HG03108 (cell line): Measurements from ENCODE around the gene PRM1.
"Not testable (repeated sequence)": the region's sequence is repeated elsewhere in the genome, so short reads cannot be mapped to it uniquely, and the experiment has no call there.

Experiments used
- ATAC-seq: cut with Tn5 transposase; IDR thresholded peaks from one replicate; pipeline ENCODE4 v1.9.1; 2021; ENCODE audit warnings: moderate library complexity; ENCODE audit not compliant: unreplicated experiment

The PRM1 gene

DNA sequence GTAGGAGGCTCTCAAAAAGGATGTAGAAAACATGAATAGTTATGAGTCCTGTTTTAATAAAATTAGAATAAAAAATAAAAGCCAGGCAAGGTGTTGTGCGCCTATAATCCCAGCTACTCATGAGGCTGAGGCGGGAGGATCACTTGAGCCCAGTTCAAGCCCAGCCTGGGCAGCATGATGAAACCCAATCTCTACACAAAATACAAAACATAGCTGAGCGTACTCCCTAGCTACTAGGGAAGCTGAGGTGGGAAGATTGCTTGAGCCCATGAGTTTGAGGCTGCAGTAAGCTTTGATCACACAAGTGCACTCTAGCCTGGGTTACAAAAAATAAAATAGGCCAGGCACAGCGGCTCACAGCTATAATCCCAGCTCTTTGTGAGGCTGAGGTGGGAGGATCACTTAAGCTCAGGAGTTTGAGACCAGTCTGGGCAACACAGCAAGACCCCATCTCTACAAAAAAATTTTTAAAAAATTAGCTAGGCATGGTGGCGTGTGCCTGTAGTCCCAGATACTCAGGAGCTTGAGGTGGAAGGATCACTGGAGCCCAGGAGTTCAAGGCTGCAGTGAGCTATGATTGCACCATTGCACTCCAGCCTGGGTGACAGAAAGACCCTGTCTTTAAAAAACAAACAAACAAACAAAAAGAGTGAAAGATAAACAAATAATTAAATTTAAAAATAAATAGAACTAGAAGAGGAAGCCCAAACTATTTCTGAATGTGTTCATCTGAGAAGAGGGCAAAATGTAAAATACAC lies 17.2 kb upstream of the PRM1 start:
- ATAC-seq, result no peak

DNA sequence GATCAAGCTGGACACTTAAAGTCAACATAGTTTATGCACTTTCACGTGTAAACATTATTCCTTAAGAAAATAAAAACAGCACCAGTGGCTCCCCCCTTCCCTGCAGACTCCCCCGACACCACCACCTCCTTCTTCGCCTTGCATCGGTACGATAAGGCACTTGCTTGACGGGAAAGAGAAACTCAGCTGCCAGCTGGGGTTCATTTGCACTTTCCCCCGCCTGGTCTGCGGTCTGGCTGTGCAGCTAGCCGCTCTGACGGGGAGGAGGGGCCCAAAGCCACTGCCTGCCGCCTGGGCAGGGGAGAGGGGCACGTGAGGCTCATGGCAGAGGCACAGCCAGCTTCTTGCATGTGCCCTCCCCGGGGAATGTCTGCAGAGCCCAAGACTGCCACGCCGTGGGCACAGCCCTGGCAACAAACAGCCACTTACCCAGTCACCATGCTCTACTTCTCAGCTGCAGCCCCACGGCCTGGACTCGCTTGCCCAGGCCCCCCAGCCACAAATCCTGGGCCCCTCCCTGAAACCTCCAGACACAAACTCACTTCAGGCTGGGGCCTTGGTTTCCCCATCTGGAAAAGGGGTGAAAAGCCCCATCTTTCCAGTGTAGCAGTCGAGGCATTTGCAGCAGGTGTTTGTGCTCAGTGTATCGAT lies 16.5 kb upstream of the PRM1 start:
- ATAC-seq, result peak; percentile 68

DNA sequence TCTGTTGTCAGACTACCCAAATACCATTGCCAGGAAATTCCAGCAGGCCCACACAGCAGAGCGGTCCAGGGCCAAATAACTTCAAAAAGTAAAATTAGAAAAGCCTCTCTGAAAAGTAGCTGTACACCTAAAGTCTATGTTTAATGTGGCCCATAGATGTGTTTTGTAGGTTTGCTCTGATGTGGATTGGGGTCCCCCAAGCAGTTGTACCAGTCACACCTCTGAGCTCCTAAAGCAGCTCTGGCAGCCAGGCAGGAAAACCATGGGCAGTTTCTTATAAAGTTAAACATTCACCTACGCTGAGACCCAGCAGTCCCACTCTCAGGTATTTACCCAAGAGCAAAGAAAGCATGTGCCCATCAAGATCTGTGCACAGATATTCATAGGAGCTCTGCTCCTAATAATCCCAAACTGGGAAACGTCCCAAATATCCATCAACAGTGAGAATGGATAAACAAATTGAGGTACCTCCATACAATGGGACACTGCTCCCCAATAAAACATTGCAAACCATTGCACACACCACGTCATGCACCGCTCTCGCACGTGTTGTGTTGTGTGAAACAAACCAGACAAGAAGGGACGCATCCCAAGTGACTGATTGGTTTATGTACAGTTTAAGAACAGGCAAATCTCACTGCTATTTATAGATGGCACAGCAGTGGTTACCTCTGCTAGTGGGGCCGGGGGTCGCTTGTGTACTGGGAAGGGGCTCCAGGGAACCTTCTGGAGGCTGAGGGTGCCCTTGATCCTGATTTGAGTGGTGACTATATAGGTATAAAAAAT lies 15.8 kb upstream of the PRM1 start:
- no peak for ATAC-seq

DNA sequence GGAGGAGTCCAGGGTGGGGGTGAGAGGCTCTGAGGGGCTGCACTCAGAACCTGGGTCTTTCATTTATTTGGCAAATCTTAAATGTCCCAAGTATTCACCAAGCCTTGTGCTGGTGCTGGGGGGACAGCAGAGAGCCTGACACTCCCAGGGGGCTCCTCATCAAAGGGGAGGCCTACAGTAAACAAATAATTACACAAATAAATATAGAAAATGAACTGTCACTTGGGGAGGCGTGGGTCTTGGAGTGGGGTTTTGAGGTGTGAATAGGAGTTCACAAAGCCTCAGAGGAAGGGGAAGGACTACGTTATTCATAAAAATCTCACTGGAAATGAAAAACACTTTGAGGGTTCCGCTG lies 15.2 kb upstream of the PRM1 start:
- ATAC-seq, result no peak

DNA sequence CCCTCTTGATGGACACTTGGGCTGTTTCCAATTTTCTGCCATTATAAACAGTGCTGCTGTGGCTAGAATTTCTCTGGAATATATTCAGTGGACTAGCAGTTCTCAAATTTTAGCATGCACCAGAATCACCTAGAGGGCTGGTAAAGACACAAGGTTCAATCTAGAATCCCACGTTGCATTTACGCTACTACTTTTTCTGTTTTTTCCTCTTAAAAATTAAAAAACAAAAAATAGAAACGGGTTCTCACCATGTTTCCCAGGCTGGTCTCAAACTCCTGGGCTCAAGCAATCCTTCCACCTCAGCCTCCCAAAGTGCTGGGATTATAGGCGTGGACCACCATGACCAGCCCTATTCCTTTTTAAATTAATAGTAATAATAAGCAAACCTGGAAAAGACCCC lies 14.5 kb upstream of the PRM1 start:
- ATAC-seq, result no peak

DNA sequence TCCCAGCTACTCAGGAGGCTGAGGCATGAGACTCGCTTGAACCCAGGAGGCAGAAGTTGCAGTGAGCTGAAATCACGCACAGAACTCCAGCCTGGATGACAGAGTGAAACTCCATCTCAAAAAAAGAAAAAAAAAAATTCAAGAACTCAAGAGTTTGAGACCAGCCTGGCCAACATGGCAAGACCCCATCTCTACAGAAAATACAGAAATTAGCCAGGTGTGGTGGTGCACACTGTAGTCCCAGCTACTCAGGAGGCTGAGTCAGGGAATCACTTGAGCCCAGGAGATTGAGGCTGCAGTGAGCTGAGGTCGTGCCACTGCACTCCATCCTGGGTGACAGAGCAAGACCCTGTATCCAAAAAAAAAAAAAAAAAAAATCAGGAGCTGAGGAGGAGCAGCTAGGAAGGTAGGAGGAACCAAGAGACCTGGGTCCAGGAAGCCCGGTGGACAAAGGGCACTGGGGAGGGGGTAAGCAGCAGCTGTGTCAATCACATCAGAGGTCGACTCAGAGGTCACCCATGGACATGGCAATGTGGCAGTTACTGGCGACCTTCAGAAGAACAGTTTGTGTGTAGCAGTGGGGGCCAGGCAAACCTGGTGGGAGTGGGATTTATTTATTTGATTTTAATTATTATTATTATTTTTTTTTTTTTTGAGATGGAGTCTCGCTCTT lies 11.1 kb upstream of the PRM1 start:
- ATAC-seq, result no peak

DNA sequence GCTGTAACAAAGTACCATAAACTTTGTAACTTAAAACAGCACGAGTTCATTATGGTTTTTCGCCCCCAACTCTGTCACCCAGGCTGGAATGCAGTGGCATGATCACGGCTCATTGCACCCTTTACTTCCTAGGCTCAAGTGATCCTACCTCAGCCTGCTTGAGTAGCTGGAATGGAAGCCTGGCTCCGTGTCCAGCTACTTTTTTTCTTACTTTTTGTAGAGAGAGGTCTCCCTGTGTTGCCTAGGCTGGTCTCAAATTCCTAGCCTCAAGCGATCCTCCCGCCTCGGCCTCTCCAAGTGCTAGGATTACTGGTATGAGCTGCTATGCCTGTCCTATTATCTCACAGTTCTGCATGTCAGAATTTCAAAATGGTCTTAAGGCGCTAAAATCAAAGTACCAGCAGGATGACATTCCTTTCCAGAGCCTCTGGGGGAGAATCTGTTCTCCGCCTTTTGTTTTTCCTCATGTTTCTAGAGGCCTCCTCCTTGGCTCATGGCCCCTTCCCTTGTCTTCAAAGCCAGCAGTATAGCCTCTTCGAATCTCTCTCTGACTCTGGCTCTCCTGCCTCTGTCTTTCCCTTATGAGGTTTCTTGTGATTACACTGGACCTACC lies 10.1 kb upstream of the PRM1 start:
- ATAC-seq, result no peak

DNA sequence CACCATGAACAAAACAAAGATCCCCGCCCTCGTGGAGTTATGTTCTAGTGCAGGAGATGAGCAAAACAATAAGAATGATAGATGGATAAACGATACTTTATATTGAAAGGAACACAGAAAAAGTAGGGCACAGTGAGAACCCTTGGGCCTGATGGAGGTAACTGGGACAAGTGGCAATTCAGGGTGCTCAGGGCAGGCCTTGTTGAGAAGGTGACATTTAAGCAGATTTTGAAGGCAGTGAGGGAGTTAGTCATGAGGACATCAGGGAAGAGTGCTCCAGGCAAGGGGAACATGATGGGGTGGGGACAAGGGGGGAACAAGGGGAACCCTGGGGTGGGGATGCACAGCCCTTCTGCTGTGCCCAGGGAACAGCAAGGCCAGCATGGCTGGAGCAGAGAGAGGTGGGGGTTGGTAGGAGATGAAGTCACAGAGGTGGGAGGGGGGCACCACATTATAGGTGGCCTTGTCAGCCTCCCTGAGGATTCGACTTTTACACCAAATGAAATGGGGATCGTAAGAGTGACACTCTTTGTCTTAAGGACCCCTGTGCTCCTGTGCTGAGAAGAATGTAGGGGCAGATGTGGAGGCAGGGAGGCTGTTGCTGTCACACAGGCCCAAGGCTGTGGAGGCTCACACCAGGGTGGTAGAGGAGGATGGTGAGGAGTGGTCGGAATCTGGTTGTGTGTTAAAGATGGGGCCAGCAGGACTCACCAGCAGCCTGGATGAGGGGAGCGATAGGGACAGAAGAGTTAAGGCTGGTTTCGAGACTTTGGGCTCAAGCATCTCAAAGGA lies 9.2 kb upstream of the PRM1 start:
- ATAC-seq, result no peak

DNA sequence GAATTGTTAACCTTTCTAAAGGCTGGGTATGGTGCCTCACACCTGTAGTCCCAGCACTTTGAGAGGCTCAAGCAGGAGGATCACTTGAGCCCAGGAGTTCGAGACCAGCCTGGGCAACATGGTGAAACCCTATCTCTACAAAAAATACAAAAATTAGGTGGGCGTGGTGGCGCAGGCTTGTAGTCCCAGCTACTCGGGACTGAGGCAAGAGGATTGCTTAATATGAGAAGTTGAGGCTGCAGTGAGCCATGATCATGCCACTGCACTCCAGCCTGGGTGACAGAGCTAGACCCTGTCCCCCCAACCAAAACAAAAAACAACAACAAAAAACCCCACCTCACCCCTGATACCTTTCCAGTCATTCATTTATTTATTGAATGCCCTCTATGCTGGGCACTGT lies 8.6 kb upstream of the PRM1 start:
- not testable (repeated sequence) for ATAC-seq

DNA sequence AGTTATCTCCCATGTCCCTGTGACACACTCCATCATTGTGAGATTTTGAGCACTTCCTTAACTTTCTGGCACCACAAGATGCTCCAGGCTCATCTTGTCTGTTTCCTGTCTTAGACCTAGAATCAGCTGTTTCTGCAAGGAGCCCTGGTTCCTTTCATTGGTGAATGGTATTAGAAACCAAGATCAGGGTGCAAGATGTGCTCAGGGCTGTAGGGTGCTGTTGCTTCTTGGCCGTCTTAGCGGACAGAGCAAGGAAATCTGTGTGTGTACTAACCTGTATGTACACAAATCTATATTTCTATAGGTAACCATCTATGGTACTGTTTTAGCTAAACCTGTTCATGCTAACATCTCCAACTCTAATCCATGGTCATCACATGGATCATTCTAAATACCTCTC lies 8.1 kb upstream of the PRM1 start:
- no peak for ATAC-seq

DNA sequence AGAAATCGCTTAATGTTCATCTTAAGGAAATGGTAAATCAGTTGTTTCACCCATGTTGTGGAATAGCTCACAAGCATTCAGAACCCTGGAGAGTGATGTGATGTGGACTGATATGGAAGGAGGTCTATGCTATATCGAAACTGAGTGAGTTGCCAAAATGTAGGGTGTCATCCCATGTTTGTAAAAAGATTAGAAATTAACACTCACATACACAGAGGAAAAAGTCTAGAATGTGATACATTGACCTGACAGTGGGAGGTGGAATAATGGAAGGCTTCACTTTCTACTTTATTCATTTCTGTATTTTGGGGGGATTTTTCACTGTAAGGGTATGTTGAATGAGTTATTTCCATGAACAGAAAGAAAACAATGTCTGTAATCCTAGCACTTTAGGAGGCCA lies 4.7 kb upstream of the PRM1 start:
- ATAC-seq, result no peak

DNA sequence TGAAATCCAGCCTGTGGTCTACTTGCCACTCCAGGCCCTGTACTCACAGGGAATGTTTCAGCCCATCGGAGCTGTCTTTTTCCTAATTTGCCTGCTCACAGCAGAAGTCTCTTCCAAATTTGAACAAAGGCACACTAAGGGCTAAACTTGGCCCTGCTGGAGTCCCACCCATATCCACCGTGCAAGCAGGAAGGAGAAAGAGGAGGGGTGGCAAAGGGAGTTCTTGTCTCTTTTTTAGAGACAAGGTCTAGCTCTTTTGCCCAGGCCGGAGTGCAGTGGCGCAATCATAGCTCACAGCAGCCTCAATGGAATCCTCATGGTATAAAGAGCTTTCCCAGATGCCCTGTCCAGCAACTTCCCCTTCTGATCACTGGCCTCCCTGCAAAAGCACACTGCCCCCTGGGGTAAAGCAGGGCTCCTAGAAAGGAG lies 2.7 kb upstream of the PRM1 start:
- ATAC-seq, result no peak

DNA sequence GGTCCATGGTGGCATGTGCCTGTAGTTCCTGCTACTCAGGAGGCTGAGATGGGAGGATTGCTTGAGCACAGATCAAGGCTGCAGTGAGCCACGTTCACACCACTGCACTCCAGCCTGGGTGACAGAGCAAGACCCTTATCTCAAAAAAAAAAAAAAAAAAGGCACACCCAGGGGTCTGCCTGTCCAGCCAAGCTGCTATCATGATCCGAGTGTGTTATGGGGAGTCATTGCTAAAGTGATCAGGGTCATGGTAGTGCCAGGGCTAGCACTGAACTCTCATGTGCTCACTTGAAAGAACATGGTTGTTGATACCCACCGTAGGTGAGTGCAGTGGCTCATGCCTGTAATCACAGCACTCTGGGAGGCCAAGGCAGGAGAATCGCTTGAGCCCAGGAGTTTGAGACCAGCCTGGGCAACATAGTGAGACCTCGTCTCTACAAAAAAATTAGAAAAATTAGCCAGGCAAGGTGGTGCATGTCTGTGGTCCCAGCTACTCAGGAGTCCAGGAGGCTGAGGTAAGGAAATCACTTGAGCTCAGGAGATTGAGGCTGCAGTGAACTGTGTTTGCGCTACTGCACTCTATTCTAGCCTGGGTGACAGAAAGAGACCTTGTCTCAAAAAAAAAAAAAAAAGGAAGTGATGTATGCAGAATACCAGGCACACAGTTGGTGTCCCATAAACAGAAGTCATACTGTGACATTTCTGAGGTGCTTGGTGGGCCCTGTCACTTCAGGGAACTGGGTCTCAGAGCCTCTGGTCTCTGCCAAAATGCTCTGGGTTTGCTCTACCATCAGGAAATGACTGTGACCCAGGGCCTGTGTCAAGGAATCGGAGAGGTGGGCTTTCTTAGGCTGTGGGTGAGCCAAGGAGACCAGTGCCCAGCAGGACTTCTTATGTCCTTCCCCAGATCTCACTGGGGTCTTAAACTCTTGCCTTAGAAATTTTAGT lies 2.2 kb downstream of the PRM1 start:
- ATAC-seq, result no peak

DNA sequence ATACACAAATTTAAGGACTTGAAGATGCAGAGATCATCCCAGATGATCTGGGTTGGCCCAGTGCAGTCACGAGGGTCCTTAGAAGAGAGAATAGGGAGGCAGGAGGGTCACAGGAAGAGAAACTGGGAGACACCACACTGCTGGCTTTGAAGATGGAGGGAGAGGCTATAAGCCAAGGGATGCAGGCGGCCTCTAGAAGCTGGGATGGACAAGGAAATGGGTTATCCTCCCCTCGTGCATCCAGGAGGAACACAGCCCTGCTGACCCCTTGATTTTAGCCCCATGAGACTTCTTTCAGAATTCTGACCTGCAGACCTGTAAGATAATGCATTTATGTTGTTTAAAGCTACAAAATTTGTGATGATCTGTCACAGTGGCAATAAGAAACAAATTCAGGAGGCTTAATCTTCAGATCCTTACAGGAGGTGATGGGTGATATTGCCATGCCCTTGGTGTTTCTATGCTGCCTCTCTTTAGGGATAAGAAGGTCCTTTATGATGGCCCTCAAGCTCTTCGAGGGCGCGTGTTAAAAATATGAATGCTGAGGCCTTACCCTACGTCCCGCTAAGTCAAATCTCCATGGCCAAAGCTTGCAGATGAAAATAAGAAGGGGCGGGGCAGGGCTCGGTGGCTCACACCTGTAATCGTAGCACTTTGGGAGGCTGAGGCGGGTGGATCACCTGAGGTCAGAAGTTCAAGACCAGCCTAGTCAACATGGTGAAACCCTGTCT lies 3.4 kb downstream of the PRM1 start:
- ATAC-seq, result no peak

DNA sequence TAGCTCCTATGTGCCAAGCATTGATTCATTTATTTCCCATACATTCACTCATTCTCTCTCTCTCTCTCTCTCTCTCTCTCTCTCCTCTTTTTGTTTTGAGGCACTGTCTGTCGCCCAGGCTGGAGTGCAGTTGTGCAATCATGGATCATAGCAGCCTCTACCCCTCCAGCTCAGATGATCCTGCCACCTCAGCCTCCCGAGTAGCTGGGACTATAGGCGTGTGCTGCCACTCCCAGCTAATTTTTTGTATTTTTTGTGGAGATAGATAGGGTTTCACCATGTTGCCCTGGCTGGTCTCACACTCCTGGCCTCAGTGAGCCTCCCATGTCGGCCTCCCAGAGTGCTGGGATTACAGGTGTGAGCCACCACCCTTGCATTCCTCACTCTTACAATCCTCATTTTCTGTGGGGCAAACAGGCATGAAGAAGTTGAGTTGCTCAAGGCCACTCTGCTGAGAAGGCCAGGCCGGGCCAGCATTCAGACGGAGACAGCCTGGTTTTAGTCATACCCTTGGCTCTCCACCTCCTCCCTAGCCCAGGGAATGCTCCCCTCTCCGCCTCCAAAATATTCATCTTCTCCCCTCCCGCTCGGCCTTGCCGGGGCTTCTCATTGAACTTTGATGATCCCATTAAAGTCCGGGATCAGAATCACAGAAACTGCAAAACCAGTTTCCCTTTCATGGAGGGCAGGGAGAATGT lies 4.1 kb downstream of the PRM1 start:
- no peak for ATAC-seq

DNA sequence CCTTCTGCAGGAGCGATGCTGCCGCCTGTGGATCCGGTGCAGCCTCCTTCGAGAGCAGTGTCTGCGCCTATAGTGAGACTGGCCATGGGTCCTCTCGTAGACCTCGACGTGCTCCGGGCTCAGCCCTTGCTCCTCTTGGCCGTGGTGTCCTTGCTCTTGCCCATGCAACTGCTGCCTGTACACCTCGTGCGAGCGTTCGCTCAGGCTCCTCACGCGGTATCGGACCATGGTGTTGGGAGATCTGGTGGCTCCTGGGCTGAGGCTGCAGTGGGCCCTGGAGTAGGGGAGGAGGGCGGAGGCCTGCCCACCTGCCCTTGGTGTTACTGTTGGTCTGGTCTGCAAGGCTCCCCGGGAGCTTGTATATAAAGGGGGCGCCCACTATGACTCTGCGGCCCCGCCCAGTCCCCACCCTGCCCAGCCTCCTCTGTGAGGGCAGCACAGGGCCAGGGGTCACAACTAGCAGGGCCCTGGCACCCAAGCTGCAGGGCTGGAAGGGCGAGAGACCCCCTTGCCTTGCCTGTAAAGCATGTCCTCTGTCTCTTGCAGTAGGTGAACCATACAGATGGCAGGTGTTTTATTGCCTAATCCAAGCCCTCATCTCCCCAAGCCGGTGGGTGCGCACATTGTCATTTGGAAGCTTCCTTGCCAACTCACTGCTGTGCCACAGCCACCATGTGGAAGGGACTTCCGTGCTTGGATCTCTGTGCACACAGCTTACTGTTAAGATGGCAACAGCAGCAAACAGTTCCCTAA lies 4.8 kb downstream of the PRM1 start, which contains the start of gene PRM2:
Gene PRM2, minus strand, starts transcription at position 338 of the 753 bp plus-strand sequence. Its CDS starts 110 bp downstream, at position 228.
- ATAC-seq, result no peak

DNA sequence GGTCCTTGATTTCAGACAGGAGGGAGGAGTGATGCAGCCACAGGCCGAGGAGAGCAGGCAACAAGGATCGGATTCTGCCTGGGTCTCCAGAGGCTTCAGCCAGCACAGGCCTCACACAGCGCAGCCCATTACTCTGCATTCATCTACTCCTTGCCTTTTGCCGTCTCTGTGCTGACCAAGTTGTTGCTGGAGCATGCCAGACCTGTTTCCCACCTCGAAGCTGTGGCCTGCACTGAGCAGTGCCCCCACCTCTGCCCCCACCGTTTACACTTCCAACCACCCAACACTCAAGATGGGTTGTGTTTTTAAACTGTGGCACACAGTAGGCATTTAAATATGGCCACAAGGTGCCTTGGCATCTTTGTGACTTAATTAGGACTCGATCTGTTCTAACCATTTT lies 6.2 kb downstream of the PRM1 start:
- ATAC-seq, result no peak
